Ovary (tissue), 3 donors: Measurements from ENCODE around the gene PLCB4.

ENCODE experiments used
- CTCF ChIP-seq, 3 donors: fragments of 450-650 bp in 2 of 3; fragments of 200-600 bp in 1 of 3; IDR thresholded peaks; one replicate each; pipeline versions ENCODE4 v1.5.1 to v1.8.0; 2016 to 2022; ENCODE audit warnings: antibody characterized with exemption in 3 of 3, mild to moderate bottlenecking in 1 of 3
- EP300 ChIP-seq: sonication (generic); formaldehyde crosslinking; IDR thresholded peaks from one replicate; pipeline ENCODE4 v1.6.1; 2017; ENCODE audit warnings: antibody characterized with exemption
- POLR2A ChIP-seq: fragments of 450-650 bp; IDR thresholded peaks from one replicate; pipeline ENCODE4 v1.6.1; 2017; ENCODE audit warnings: antibody characterized with exemption, mild to moderate bottlenecking, moderate library complexity
- donor health status: DM: no; HTN: no; CAD: no.

GRCh38 chr20:9518576-9519175, 449.8 kb downstream of the PLCB4 start:
- no peak for TF ChIP-seq EP300
- TF ChIP-seq CTCF (IDR thresholded peaks at IDR 0.05): no peak
- no peak for TF ChIP-seq POLR2A
